ENCODE results near the gene DNAAF5. TPM values are rescaled to one million over a fixed set of nuclear protein-coding genes. Genes with fewer than 3 reads are reported as not detected.
A peak's percentile ranks its signal among the peaks of the same experiment; 100 is the strongest.

The DNAAF5 gene
- polyA plus RNA-seq, 1 of the 3 experiments (the other 2 are of a cell fraction), result 58.5 TPM

DNA sequence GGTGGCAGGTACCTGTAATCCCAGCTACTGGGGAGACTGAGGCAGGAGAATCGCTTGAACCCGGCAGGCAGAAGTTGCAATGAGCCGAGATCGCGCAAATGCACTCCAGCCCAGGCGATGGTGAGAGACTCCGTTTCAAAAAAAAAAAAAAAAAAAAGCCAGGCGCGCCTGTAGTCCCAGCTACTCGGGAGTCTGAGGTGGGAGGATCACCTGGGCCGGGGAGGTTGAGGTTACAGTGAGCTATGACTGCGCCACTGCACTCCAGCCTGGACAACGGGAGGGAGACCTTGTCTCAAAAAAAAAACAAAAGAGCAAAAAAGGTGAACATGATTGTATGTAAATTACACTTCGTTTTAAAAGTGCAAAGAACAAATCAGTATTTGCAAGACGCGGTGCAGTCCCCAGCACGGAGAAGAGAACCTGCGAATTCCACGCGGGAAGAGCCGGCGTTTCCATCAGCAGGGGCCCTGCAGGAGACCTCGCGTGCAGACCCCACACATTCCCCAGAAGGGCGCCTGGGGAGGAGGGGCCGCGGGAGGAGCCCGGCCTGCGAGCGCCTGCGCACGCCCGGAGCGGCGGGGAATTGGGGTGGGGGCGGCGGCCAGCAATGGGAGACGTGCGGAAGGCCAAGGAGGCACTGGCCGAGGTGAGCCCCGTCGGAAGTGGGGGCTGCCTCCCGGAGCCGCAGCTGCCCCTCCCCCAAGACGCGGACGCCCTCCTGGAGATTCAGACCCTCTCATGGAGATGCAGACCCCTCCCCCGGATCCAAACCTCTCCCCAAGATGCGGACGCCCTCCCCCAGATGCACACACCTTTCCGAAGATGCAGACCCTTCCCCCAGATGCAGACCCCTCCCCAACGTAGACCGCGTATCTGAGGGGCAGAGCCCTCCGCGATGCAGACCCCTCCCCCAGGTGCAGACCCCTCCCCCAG is 89.1 kb downstream of the DNAAF5 start:
- H2AFZ ChIP-seq (ENCODE audit: low read depth), result peak overlapping the region; percentile 74; the same call in 1 of the 2 replicates
- peak overlapping the region; percentile 40 for H3K9ac ChIP-seq
- no peaks in the 10 kb centered on the region for H3K9me2 ChIP-seq
- ChIA-PET CTCF (interaction anchor here (0.7 to 2.6 kb wide), 6 partner anchors 16 to 328 kb away, joined by 3 to 8 read pairs (median 4); partner anchors contain the start of gene SUN1), POLR2A (interaction anchor here (0.5 to 1.0 kb wide), 3 partner anchors 8 to 61 kb away, joined by 3 read pairs; partner anchors contain the start of gene GET4)
- peak; percentile 37; the same call in 1 of the 2 replicates for TF ChIP-seq MXI1 (IDR thresholded peaks at IDR 0.05; ENCODE audit: low read depth, low read length)
- peak; percentile 82 for TF ChIP-seq NRF1 (IDR thresholded peaks at IDR 0.05; ENCODE audit: low read depth, low read length)
- no peak for TF ChIP-seq GABPA (IDR thresholded peaks at IDR 0.05; ENCODE audit: low read depth)
- peaks cover 35% of the 10 kb centered on the region for H4K20me1 ChIP-seq (ENCODE audit: insufficient read depth)
- H3K79me2 ChIP-seq (ENCODE audit: insufficient read depth), result peaks cover 39% of the 10 kb centered on the region
- H3K36me3 ChIP-seq (replicated peaks in 1 of 2; ENCODE audit: control insufficient read depth in 1 of 2, insufficient read depth in 2 of 2, low read length in 1 of 2), result peaks cover 0 to 2% of the 10 kb centered on the region in 2 experiments
- no peaks in the 10 kb centered on the region for H3K27me3 ChIP-seq (ENCODE audit: insufficient read depth)
- peaks cover 36% of the 10 kb centered on the region for H3F3A ChIP-seq (replicated peaks; ENCODE audit: insufficient read depth)
- peak overlapping the region; percentile 74 for H3K4me2 ChIP-seq
- H3K9me3 ChIP-seq, result no peaks in the 10 kb centered on the region
- 42% methylated on average over 33 of the region's 56 CpGs for WGBS (ENCODE audit: low lambda C conversion rate)
- DNase-seq, result peak; percentile 92
- H3K4me1 ChIP-seq (ENCODE audit: control insufficient read depth in 1 of 2, insufficient read depth in 2 of 2, low read depth in 1 of 2, low read length in 1 of 2), result peaks cover 14 to 26% of the 10 kb centered on the region in 2 experiments
- H3K4me3 ChIP-seq (ENCODE audit: low read depth in 2 of 2, low read length in 1 of 2), result peak overlapping the region; percentile 55
- H3K27ac ChIP-seq (ENCODE audit: low read depth in 2 of 2, low read length in 1 of 2), result peak overlapping the region; percentile 83 to 94; a peak in 3 of 4 replicates

DNA sequence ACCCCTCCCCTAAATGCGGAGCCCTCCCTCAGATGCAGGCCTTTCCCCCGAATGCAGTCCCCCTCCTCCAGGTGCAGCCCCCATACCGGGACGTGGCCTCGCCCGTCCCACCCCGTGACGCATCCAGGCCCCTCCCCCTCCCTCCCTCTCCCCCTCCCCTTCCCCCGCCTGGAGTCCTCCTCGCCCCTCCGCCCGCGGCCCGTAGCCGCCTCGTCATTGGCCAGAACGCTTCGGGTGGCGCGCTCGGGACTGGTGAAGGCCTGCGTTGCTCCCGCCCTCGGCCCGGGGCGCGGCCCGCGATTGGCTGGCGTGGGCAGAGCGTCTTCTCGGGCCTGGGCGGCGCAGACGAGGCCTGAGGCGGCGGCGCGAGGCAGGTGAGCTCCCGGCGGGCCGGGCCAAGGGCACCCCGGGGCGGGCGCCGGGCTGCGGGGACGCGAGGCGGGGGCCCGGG is 89.8 kb downstream of the DNAAF5 start:
- ChIA-PET CTCF (interaction anchor here (0.7 to 2.6 kb wide), 9 partner anchors 12 to 328 kb away, joined by 3 to 8 read pairs (median 4); partner anchors contain the start of gene SUN1), POLR2A (interaction anchor here (0.5 to 1.0 kb wide), 3 partner anchors 9 to 60 kb away, joined by 3 read pairs; partner anchors contain the start of gene GET4)
- Histone ChIP-seq H3K27ac (ENCODE audit: low read depth in 2 of 2, low read length in 1 of 2) (peak overlapping the region in 1 of 2 experiments; percentile 83; a peak in 1 of 4 replicates), H3K4me1 (ENCODE audit: control insufficient read depth in 1 of 2, insufficient read depth in 2 of 2, low read depth in 1 of 2, low read length in 1 of 2) (peaks cover 14 to 28% of the 10 kb centered on the region in 2 experiments), H3K4me2 (peak overlapping the region; percentile 74), H3K9ac (peak overlapping the region; percentile 40; the same call in 1 of the 2 replicates), H4K20me1 (ENCODE audit: insufficient read depth) (peaks cover 43% of the 10 kb centered on the region), H3K9me3 (no peaks in the 10 kb centered on the region), H3K36me3 (replicated peaks in 1 of 2; ENCODE audit: control insufficient read depth in 1 of 2, insufficient read depth in 2 of 2, low read length in 1 of 2) (peaks cover 2% of the 10 kb centered on the region in 2 experiments), H3K79me2 (ENCODE audit: insufficient read depth) (peaks cover 46% of the 10 kb centered on the region), H3F3A (replicated peaks; ENCODE audit: insufficient read depth) (peaks cover 36% of the 10 kb centered on the region), H3K27me3 (ENCODE audit: insufficient read depth) (no peaks in the 10 kb centered on the region), H3K9me2 (no peaks in the 10 kb centered on the region), H3K4me3 (ENCODE audit: low read depth in 2 of 2, low read length in 1 of 2) (peak overlapping the region; percentile 55; a peak in 3 of 4 replicates), H2AFZ (ENCODE audit: low read depth) (no peak overlapping the region)
- WGBS (ENCODE audit: low lambda C conversion rate), result 1% methylated on average over 23 of the region's 51 CpGs
- peak; percentile 100 for DNase-seq
- TF ChIP-seq RAD21 (IDR thresholded peaks at IDR 0.05; ENCODE audit: low read length), result no peak
- TF ChIP-seq MEF2A (IDR thresholded peaks at IDR 0.05; ENCODE audit: borderline replicate concordance, low read depth), result no peak
- TF ChIP-seq SMC3 (IDR thresholded peaks at IDR 0.05; ENCODE audit: low read depth, low read length), result no peak
- TF ChIP-seq MXI1 (IDR thresholded peaks at IDR 0.05; ENCODE audit: low read depth, low read length), result peak; percentile 19; the same call in 1 of the 2 replicates
- no peak for TF ChIP-seq ELF1 (IDR thresholded peaks at IDR 0.05)
- peak; percentile 49 for TF ChIP-seq POLR2AphosphoS5 (IDR thresholded peaks at IDR 0.05; ENCODE audit: low read depth, low read length)
- TF ChIP-seq YY1 (IDR thresholded peaks at IDR 0.05; ENCODE audit: low read depth), result no peak
- TF ChIP-seq, protein P1, sequence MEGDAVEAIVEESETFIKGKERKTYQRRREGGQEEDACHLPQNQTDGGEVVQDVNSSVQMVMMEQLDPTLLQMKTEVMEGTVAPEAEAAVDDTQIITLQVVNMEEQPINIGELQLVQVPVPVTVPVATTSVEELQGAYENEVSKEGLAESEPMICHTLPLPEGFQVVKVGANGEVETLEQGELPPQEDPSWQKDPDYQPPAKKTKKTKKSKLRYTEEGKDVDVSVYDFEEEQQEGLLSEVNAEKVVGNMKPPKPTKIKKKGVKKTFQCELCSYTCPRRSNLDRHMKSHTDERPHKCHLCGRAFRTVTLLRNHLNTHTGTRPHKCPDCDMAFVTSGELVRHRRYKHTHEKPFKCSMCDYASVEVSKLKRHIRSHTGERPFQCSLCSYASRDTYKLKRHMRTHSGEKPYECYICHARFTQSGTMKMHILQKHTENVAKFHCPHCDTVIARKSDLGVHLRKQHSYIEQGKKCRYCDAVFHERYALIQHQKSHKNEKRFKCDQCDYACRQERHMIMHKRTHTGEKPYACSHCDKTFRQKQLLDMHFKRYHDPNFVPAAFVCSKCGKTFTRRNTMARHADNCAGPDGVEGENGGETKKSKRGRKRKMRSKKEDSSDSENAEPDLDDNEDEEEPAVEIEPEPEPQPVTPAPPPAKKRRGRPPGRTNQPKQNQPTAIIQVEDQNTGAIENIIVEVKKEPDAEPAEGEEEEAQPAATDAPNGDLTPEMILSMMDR (IDR thresholded peaks at IDR 0.05), result no peak
- no peak for TF ChIP-seq SIN3A (IDR thresholded peaks at IDR 0.05; ENCODE audit: borderline replicate concordance, low read depth, low read length)
- TF ChIP-seq, protein P2, sequence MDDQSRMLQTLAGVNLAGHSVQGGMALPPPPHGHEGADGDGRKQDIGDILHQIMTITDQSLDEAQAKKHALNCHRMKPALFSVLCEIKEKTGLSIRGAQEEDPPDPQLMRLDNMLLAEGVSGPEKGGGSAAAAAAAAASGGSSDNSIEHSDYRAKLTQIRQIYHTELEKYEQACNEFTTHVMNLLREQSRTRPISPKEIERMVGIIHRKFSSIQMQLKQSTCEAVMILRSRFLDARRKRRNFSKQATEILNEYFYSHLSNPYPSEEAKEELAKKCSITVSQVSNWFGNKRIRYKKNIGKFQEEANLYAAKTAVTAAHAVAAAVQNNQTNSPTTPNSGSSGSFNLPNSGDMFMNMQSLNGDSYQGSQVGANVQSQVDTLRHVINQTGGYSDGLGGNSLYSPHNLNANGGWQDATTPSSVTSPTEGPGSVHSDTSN (IDR thresholded peaks at IDR 0.05), result no peak
- TF ChIP-seq RCOR1 (IDR thresholded peaks at IDR 0.05; ENCODE audit: low read length), result no peak
- TF ChIP-seq TAF1 (IDR thresholded peaks at IDR 0.05; ENCODE audit: borderline replicate concordance, low read depth, low read length), result peak; percentile 76
- TF ChIP-seq, protein P3, sequence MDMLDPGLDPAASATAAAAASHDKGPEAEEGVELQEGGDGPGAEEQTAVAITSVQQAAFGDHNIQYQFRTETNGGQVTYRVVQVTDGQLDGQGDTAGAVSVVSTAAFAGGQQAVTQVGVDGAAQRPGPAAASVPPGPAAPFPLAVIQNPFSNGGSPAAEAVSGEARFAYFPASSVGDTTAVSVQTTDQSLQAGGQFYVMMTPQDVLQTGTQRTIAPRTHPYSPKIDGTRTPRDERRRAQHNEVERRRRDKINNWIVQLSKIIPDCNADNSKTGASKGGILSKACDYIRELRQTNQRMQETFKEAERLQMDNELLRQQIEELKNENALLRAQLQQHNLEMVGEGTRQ (IDR thresholded peaks at IDR 0.05; ENCODE audit: borderline replicate concordance, low read depth, low read length), result no peak
- TF ChIP-seq TEAD4 (IDR thresholded peaks at IDR 0.05; ENCODE audit: borderline replicate concordance, insufficient read depth), result no peak
- no peak for TF ChIP-seq GATA2 (CRISPR knock-in tag; IDR thresholded peaks at IDR 0.05)
- no peak for TF ChIP-seq RXRA (IDR thresholded peaks at IDR 0.05; ENCODE audit: borderline replicate concordance, low read depth)
- 0 out of 2 replicates have a peak, but pooled peaks have one; percentile 27 for TF ChIP-seq NRF1 (IDR thresholded peaks at IDR 0.05; ENCODE audit: low read depth, low read length)
- TF ChIP-seq NFIC (IDR thresholded peaks at IDR 0.05; ENCODE audit: borderline replicate concordance), result no peak
- TF ChIP-seq, protein P4, sequence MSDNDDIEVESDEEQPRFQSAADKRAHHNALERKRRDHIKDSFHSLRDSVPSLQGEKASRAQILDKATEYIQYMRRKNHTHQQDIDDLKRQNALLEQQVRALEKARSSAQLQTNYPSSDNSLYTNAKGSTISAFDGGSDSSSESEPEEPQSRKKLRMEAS (IDR thresholded peaks at IDR 0.05; ENCODE audit: low read depth), result peak; percentile 38; the same call in 1 of the 2 replicates
- TF ChIP-seq TCF12 (IDR thresholded peaks at IDR 0.05), result no peak
